T-cell (primary cell): ENCODE results near the gene CCNL2. TPM values are rescaled to one million over a fixed set of nuclear protein-coding genes. Genes with fewer than 3 reads are reported as not detected.

Experiments
- ATAC-seq, 4 experiments: fragments of 200-7000 bp in 3 of 4; fragments of 150-1000 bp in 1 of 4; cut with Tn5 transposase; replicated peaks in 1 of 4; 1 replicate in 3 of 4; 2 replicates in 1 of 4; pipeline ENCODE4 v1.10.0; 2021; ENCODE audit warnings: moderate library complexity in 3 of 4, mild to moderate bottlenecking in 2 of 4, moderate number of reproducible peaks in 1 of 4
- CTCF ChIA-PET, 2 donors: fragments of 300-600 bp; sonication (Branson Sonifier 250); formaldehyde crosslinking; loops; one replicate each; lab custom pipeline; 2022; ENCODE audit warnings: antibody characterized with exemption in 2 of 2; lab: Charles Lee
- POLR2A ChIA-PET, 2 donors: fragments of 300-600 bp; sonication (Branson Sonifier 250); formaldehyde crosslinking; loops; one replicate each; lab custom pipeline; 2022; ENCODE audit warnings: antibody characterized with exemption in 2 of 2; lab: Charles Lee
- DNase-seq, 35 experiments: peaks; one replicate each; pipeline versions ENCODE4 v3.0.0 to v3.0.0-alpha.2; 2013 to 2023
- H3K27ac ChIP-seq: one replicate; pipeline ENCODE4 v1.5.1; 2013; ENCODE audit warnings: low read length
- H3K27me3 ChIP-seq, 2 experiments: replicated peaks in 1 of 2; 1 replicate in 1 of 2; 2 replicates in 1 of 2; pipeline versions ENCODE4 v1.6.1 to v1.7.0; 2013; ENCODE audit warnings: low read length in 1 of 2, mixed read lengths in 1 of 2; ENCODE audit not compliant: control insufficient read depth in 2 of 2, insufficient read depth in 2 of 2; ENCODE audit errors: extremely low read depth in 1 of 2
- H3K36me3 ChIP-seq, 2 donors: 1 replicate in 1 of 2; 2 replicates in 1 of 2; pipeline versions ENCODE4 v1.6.1 to v1.7.0; 2013; ENCODE audit warnings: low read length in 1 of 2; ENCODE audit not compliant: control insufficient read depth in 2 of 2, insufficient read depth in 1 of 2; ENCODE audit errors: extremely low read depth in 1 of 2
- H3K4me1 ChIP-seq, 2 experiments: 1 replicate in 1 of 2; 2 replicates in 1 of 2; pipeline versions ENCODE4 v1.6.1 to v1.7.0; 2013; ENCODE audit warnings: low read length in 2 of 2, mixed read lengths in 1 of 2; ENCODE audit not compliant: insufficient read depth in 2 of 2, control insufficient read depth in 1 of 2; ENCODE audit errors: extremely low read depth in 1 of 2
- H3K4me3 ChIP-seq, 2 donors: 1 replicate in 1 of 2; 2 replicates in 1 of 2; pipeline versions ENCODE4 v1.5.1 to v1.7.0; 2013; ENCODE audit warnings: mild to moderate bottlenecking in 2 of 2, low read length in 1 of 2, moderate library complexity in 1 of 2; ENCODE audit not compliant: control insufficient read depth in 1 of 2; ENCODE audit errors: extremely low read depth in 1 of 2
- H3K9me3 ChIP-seq: 2 replicates; pipeline ENCODE4 v1.7.0; 2013
- H3K27ac Mint-ChIP-seq, 2 donors: one replicate each; pipeline ENCODE4 v1.8.0; 2020 to 2021; ENCODE audit warnings: mild to moderate bottlenecking in 2 of 2, mixed read lengths in 2 of 2
- H3K27me3 Mint-ChIP-seq, 2 donors: one replicate each; pipeline ENCODE4 v1.8.0; 2021 to 2022; ENCODE audit warnings: mixed read lengths in 2 of 2
- H3K36me3 Mint-ChIP-seq: one replicate; pipeline ENCODE4 v1.8.0; 2021; ENCODE audit warnings: mixed read lengths
- H3K4me1 Mint-ChIP-seq, 3 donors: one replicate each; pipeline ENCODE4 v1.8.0; 2020 to 2022; ENCODE audit warnings: mixed read lengths in 3 of 3, mild to moderate bottlenecking in 1 of 3
- H3K4me3 Mint-ChIP-seq, 3 donors: one replicate each; pipeline ENCODE4 v1.8.0; 2020 to 2022; ENCODE audit warnings: mild to moderate bottlenecking in 3 of 3, mixed read lengths in 3 of 3, moderate library complexity in 3 of 3
- H3K9me3 Mint-ChIP-seq, 3 donors: one replicate each; pipeline ENCODE4 v1.8.0; 2020 to 2022; ENCODE audit warnings: mixed read lengths in 3 of 3
- WGBS: methylation state at CpG from one replicate; pipeline ENCODE4 v1.1.5; 2013; ENCODE audit warnings: missing lambda C conversion rate; ENCODE audit not compliant: insufficient coverage; 5-methylcytosine and 5-hydroxymethylcytosine counted together
- total RNA-seq, 35 experiments: library from RNA in 6 of 35; stranded (reverse) in 6 of 35; fragments of 120-200 nt in 1 of 35; gene quantifications; one replicate each; pipeline versions ENCODE4 v1.2.1 to v1.2.4 and lab custom pipeline; 2013 to 2026

CCNL2 gene
- total RNA-seq, 5 donors from 2014 or later (not counting 1 experiment from before 2014, with no cell fraction given), result 250 to 418 (median 376) TPM

DNA sequence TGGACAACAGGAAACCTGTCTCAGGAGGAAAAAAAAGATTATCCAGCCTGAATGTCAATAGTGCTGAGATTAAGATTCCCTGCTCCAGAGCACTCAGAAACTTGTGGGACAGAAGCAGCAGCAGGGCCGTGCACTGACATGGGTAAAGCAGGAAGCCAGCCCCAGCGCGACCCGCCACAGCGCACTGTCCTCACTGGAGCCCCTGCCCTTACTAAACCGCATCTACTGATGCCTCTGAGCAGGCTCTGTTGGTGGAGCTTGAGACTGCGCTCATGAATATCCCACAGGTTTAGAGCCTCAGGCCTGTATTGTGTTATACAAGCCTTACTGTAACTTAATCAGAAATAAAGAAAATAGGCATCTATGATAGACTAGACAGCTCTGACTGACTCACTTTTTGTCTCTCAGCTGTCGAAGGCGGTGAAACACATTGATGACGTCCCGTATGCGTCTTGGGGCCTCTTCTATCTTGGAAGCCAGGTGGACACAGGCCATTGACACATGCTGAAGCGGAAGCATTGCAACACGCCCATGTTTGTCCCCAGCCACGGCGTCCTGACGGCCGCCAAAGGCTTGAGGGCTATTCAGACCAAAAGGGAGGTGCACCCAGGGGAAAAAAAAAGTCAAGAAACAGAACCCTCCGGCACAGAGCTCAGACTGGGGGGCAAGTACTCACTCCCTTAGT is 1.2 kb downstream of the CCNL2 start:
- no peaks in the 10 kb centered on the region for H3K27me3 Mint-ChIP-seq
- peak overlapping the region; percentile 79 to 87 for H3K27ac Mint-ChIP-seq
- WGBS, result 50% methylated on average over 11 of the region's 19 CpGs
- Histone ChIP-seq H3K4me3 (peak overlapping the region; percentile 82 to 92), H3K36me3 (peaks cover 29 to 62% of the 10 kb centered on the region in 2 donors), H3K27me3 (no peaks in the 10 kb centered on the region), H3K4me1 (peaks cover 22 to 45% of the 10 kb centered on the region in 2 experiments), H3K9me3 (no peaks in the 10 kb centered on the region), H3K27ac (peak overlapping the region; percentile 18)
- ATAC-seq (no peak), DNase-seq (no peak)
- peaks cover 38 to 60% (median 46%) of the 10 kb centered on the region in 3 donors for H3K4me1 Mint-ChIP-seq
- peaks cover 34% of the 10 kb centered on the region for H3K36me3 Mint-ChIP-seq
- ChIA-PET CTCF (interaction anchor here in 1 of 2 donors (0.6 kb wide), 1 partner anchor 255 kb away, joined by 3 read pairs; no protein-coding TSS in a partner anchor), POLR2A (no interaction called here)
- no peaks in the 10 kb centered on the region for H3K9me3 Mint-ChIP-seq
- H3K4me3 Mint-ChIP-seq, result peak overlapping the region; percentile 85 to 88 (median 86)

DNA sequence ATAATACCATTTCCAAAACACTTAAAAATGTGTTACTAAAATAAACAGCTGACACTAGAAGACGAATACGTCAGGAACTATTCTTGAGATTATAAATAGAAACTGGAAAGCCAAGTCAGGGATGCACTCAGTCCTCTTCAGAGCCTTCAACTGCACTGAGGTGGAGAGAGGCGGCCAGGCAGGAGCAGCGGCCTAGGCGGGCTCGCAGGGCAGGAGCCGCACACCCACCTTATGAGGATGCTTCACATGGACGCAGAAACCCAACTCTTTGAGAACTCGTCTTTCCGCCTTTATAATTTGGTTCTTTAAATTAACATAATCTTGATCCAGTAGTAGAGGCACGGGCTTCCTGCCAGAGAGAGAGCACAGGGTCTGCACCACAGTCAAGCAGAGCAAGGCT is 4.0 kb downstream of the CCNL2 start:
- peaks cover 30 to 41% (median 34%) of the 10 kb centered on the region in 3 donors for H3K4me1 Mint-ChIP-seq
- peaks cover 32 to 66% of the 10 kb centered on the region in 2 donors for H3K36me3 ChIP-seq
- peaks cover 16 to 30% of the 10 kb centered on the region in 2 experiments for H3K4me1 ChIP-seq
- WGBS, result 86% methylated on average over 1 of the region's 11 CpGs
- H3K27me3 Mint-ChIP-seq, result no peaks in the 10 kb centered on the region
- peaks cover 43% of the 10 kb centered on the region for H3K36me3 Mint-ChIP-seq
- ChIA-PET CTCF (no interaction called here), POLR2A (interaction anchor here in 1 of 2 donors (0.6 kb wide), 1 partner anchor 17 kb away, joined by 5 read pairs; no protein-coding TSS in a partner anchor)
- DNase-seq, result no peak
- H3K4me3 ChIP-seq, result no peak overlapping the region
- H3K9me3 Mint-ChIP-seq, result no peaks in the 10 kb centered on the region
- peak overlapping the region in 2 of 3 donors; percentile 15 to 43 for H3K4me3 Mint-ChIP-seq
- no peak for ATAC-seq
- H3K27ac ChIP-seq, result no peak overlapping the region
- no peaks in the 10 kb centered on the region for H3K9me3 ChIP-seq
- no peak overlapping the region for H3K27ac Mint-ChIP-seq
- H3K27me3 ChIP-seq, result no peaks in the 10 kb centered on the region

- POLR2A ChIA-PET, result no interaction called here
Measured at GRCh38 chr1:1394116-1394515, 5.0 kb downstream of the CCNL2 start.

DNA sequence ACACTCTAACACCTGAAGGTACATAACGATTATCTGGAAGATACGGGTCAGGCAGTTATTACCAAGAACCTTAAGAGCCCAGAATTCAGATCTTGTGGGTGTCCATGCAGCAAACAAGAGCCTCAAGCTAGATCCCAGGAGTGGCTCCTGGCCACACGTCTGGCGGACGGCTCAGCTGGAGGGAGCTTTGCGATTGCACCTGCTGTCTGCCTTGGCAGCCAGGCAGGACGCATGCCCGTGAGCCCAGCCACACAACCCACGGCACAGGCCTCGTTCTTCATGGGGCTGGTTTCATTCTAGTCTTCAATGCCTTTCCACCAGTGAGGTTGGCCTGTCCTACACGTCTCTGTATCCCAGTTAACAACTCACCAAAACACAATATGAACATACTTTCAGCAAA is 5.7 kb downstream of the CCNL2 start:
- Mint-ChIP-seq H3K27me3 (no peaks in the 10 kb centered on the region), H3K9me3 (no peaks in the 10 kb centered on the region), H3K4me1 (peaks cover 22 to 33% (median 29%) of the 10 kb centered on the region in 3 donors), H3K4me3 (no peak overlapping the region), H3K36me3 (peaks cover 50% of the 10 kb centered on the region), H3K27ac (peak overlapping the region in 1 of 2 donors; percentile 4)
- Histone ChIP-seq H3K27me3 (no peaks in the 10 kb centered on the region), H3K27ac (no peak overlapping the region), H3K4me3 (no peak overlapping the region), H3K4me1 (peaks cover 9 to 21% of the 10 kb centered on the region in 2 experiments), H3K9me3 (no peaks in the 10 kb centered on the region), H3K36me3 (peaks cover 35 to 81% of the 10 kb centered on the region in 2 donors)
- ChIA-PET POLR2A (no interaction called here), CTCF (interaction anchor here in 1 of 2 donors (0.6 kb wide), 1 partner anchor 117 kb away, joined by 3 read pairs; no protein-coding TSS in a partner anchor)
- no peak for ATAC-seq
- DNase-seq, result no peak
- WGBS, result 94% methylated on average over 10 of the region's 11 CpGs

More at GRCh38 chr1:1394116-1394515, 5.0 kb downstream of the CCNL2 start:
- H3K27ac ChIP-seq, result no peak overlapping the region
- DNase-seq, result no peak
- 100% methylated on average over 4 of the region's 7 CpGs for WGBS
- Mint-ChIP-seq H3K9me3 (no peaks in the 10 kb centered on the region), H3K4me3 (no peak overlapping the region), H3K27ac (no peak overlapping the region), H3K36me3 (peaks cover 50% of the 10 kb centered on the region), H3K4me1 (peaks cover 22 to 33% (median 29%) of the 10 kb centered on the region in 3 donors), H3K27me3 (no peaks in the 10 kb centered on the region)
- peaks cover 35 to 77% of the 10 kb centered on the region in 2 donors for H3K36me3 ChIP-seq
- no peak for ATAC-seq
- H3K9me3 ChIP-seq, result no peaks in the 10 kb centered on the region
- CTCF ChIA-PET, result no interaction called here
- H3K4me1 ChIP-seq, result peaks cover 10 to 23% of the 10 kb centered on the region in 2 experiments
- H3K27me3 ChIP-seq, result no peaks in the 10 kb centered on the region
- no peak overlapping the region for H3K4me3 ChIP-seq

GRCh38 chr1:1393014-1393413 is 6.1 kb downstream of the CCNL2 start:
- 91% methylated on average over 4 of the region's 4 CpGs for WGBS
- no peak for DNase-seq
- H3K27me3 Mint-ChIP-seq, result no peaks in the 10 kb centered on the region
- ATAC-seq, result no peak
- H3K4me3 Mint-ChIP-seq, result no peak overlapping the region
- Histone ChIP-seq H3K4me1 (peaks cover 5 to 17% of the 10 kb centered on the region in 2 experiments), H3K4me3 (no peak overlapping the region), H3K36me3 (peaks cover 37 to 85% of the 10 kb centered on the region in 2 donors), H3K9me3 (no peaks in the 10 kb centered on the region), H3K27ac (no peak overlapping the region), H3K27me3 (no peaks in the 10 kb centered on the region)
- CTCF ChIA-PET, result interaction anchor here in 1 of 2 donors (0.6 kb wide), 1 partner anchor 117 kb away, joined by 3 read pairs; no protein-coding TSS in a partner anchor
- H3K4me1 Mint-ChIP-seq, result peaks cover 19 to 29% (median 25%) of the 10 kb centered on the region in 3 donors
- no peaks in the 10 kb centered on the region for H3K9me3 Mint-ChIP-seq
- POLR2A ChIA-PET, result no interaction called here
- H3K27ac Mint-ChIP-seq, result no peak overlapping the region
- H3K36me3 Mint-ChIP-seq, result peaks cover 53% of the 10 kb centered on the region

DNA sequence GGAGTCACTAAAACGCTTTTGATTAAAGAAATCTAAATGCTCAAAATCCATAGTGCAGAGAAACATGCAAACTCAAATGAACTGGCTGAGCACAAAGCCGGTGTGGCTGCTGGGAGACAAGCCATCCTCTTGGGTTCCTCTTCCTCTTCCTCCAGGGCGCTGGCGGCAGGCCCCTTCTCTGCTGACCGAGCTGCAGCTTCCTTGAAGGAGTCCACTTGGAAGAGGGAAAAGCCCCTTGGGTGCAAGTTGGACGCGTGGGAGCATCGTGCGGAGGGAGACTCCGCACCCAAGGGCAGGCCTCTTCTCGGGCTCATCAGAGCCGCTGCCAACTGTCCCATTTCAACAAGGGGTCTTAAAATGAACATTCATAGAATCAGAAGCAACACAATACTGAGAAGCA is 7.9 kb downstream of the CCNL2 start:
- Mint-ChIP-seq H3K4me3 (no peak overlapping the region), H3K4me1 (peaks cover 16 to 21% (median 18%) of the 10 kb centered on the region in 3 donors), H3K27me3 (no peaks in the 10 kb centered on the region), H3K36me3 (peaks cover 66% of the 10 kb centered on the region), H3K27ac (no peak overlapping the region), H3K9me3 (no peaks in the 10 kb centered on the region)
- Histone ChIP-seq H3K36me3 (peaks cover 43 to 90% of the 10 kb centered on the region in 2 donors), H3K4me1 (peaks cover 0 to 7% of the 10 kb centered on the region in 2 experiments), H3K27me3 (no peaks in the 10 kb centered on the region), H3K4me3 (no peak overlapping the region), H3K9me3 (no peaks in the 10 kb centered on the region), H3K27ac (no peak overlapping the region)
- ATAC-seq (no peak), DNase-seq (no peak)
- 97% methylated on average over 10 of the region's 12 CpGs for WGBS
- ChIA-PET CTCF (no interaction called here), POLR2A (no interaction called here)
